ENCODE results near the gene VIL1. TPM values are rescaled to one million over a fixed set of nuclear protein-coding genes. Genes with fewer than 3 reads are reported as not detected.

Gene VIL1
- total and polyA plus RNA-seq, 2 of the 8 experiments (the other 6 are each of a cell fraction or from before 2014, with no cell fraction given), result 6.2 to 7.0 TPM

- TF ChIP-seq CHD7 (IDR thresholded peaks at IDR 0.05; ENCODE audit: insufficient replicate concordance, low read length), result no peak
Measured at GRCh38 chr2:218401890-218402289, 17.0 kb upstream of the VIL1 start (continued).
